Skeletal muscle tissue (tissue), 4 donors: ENCODE measurements around the gene RNF150. TPM values are rescaled to one million over a fixed set of nuclear protein-coding genes. Genes with fewer than 3 reads are reported as not detected.
"Not testable (repeated sequence)": the region's sequence is repeated elsewhere in the genome, so short reads cannot be mapped to it uniquely, and the experiment has no call there.

Experiments used
- H3K27ac ChIP-seq: one replicate; pipeline ENCODE4 v1.7.0; 2013; ENCODE audit warnings: mild to moderate bottlenecking, low read depth, low read length, inconsistent platforms
- H3K27me3 ChIP-seq, 3 donors: one replicate each; pipeline ENCODE4 v1.7.0; 2013; ENCODE audit warnings: low read length in 3 of 3; ENCODE audit not compliant: control insufficient read depth in 3 of 3, insufficient read depth in 3 of 3
- H3K36me3 ChIP-seq, 3 donors: one replicate each; pipeline ENCODE4 v1.7.0; 2013; ENCODE audit warnings: low read length in 3 of 3; ENCODE audit not compliant: control insufficient read depth in 3 of 3, insufficient read depth in 3 of 3
- H3K4me1 ChIP-seq, 3 donors: one replicate each; pipeline ENCODE4 v1.7.0; 2013; ENCODE audit warnings: low read length in 3 of 3, mild to moderate bottlenecking in 3 of 3; ENCODE audit not compliant: control insufficient read depth in 3 of 3, insufficient read depth in 3 of 3
- H3K4me3 ChIP-seq, 3 donors: one replicate each; pipeline ENCODE4 v1.7.0; 2013; ENCODE audit warnings: low read length in 3 of 3
- H3K9ac ChIP-seq, 3 donors: one replicate each; pipeline ENCODE4 v1.7.0; 2013; ENCODE audit warnings: low read length in 3 of 3, mild to moderate bottlenecking in 3 of 3, moderate library complexity in 2 of 3, low read depth in 1 of 3
- H3K9me3 ChIP-seq, 3 donors: one replicate each; pipeline ENCODE4 v1.7.0; 2013; ENCODE audit warnings: low read length in 3 of 3; ENCODE audit not compliant: control insufficient read depth in 3 of 3
- total RNA-seq: library from RNA; depleted of rRNA; stranded (reverse); fragments of >200 nt; gene quantifications from one replicate; pipeline ENCODE4 v1.2.3, GENCODE V29; 2014
- donor health status: Osteomylitis.

The RNF150 gene
- total RNA-seq, 1 donor from 2014 or later = 36.5 TPM

DNA sequence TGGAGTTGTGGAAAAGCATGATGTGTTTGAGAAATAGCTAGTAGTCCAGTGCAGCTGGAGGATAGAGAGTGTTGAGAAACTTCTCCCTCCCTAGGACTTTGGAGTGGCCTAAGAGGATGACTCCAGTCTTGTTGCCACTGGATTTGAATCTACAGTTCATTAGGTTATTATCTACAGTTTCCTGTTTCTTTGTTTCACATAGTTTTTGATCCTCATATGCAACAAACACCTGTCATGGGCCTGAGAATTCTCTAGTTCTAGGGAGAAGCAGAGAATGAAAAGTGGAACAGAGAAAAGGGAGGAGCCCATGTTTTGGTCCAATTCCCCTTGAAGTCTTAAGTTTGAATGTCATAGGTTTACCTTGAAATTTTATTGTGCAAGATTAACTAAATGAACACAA is 303.4 kb downstream of the RNF150 start:
- Histone ChIP-seq H3K9me3 (no peaks in the 10 kb centered on the region), H3K27me3 (no peaks in the 10 kb centered on the region), H3K36me3 (no peaks in the 10 kb centered on the region), H3K4me3 (no peak overlapping the region), H3K4me1 (no peaks in the 10 kb centered on the region), H3K27ac (no peak overlapping the region), H3K9ac (no peak overlapping the region)

DNA sequence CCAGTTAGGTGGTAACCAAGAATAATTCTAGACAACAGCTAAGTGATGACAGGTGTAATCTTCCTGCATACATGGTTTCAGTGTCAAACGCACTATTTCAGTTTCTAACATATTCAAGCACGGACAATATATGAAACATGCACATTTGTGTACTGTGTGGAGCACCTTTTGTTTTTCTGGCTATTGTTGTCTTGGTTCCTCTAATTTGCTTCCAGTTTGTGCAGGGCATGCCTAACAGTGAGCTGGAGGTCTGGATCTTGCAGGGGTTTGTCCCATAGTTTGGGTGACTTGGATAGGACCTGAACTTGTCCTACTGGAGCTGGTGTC is 306.6 kb downstream of the RNF150 start:
- Histone ChIP-seq H3K27ac (no peak overlapping the region), H3K4me3 (no peak overlapping the region), H3K27me3 (no peaks in the 10 kb centered on the region), H3K9me3 (no peaks in the 10 kb centered on the region), H3K36me3 (no peaks in the 10 kb centered on the region), H3K4me1 (no peaks in the 10 kb centered on the region), H3K9ac (no peak overlapping the region)

DNA sequence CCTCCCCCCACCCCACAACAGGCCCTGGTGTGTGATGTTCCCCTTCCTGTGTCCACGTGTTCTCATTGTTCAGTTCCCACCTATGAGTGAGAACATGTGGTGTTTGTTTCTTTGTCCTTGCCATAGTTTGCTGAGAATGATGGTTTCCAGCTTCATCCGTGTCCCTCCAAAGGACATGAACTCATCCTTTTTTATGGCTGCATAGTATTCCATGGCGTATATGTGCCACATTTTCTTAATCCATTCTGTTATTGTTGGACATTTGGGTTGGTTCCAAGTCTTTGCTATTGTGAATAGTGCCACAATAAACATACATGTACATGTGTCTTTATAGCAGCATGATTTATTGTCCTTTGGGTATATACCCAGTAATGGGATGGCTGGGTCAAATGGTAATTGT is 312.7 kb downstream of the RNF150 start:
- not testable (repeated sequence) for H3K4me1 ChIP-seq, H3K36me3 ChIP-seq, H3K9me3 ChIP-seq, H3K4me3 ChIP-seq, H3K9ac ChIP-seq, H3K27ac ChIP-seq, H3K27me3 ChIP-seq

DNA sequence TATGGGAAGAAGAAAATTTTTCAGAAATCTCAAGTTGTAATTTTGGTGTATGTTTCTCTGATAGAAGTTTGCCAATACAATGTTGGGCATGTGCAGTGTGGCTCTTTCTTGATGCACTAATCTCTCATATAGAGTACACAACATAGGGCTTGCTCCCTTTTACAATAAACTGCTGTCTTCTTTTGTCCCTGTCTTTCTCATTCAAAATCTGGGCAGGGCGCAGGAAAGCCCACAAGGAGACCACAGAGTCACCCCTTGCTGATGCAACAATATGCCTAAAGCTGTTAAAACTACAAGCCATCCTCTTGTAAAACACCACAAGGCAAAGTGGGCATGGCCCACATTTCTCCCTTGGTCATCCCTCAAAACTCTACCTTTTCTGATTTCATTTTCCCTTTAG is 313.7 kb downstream of the RNF150 start:
- Histone ChIP-seq H3K27ac (no peak overlapping the region), H3K9ac (no peak overlapping the region), H3K36me3 (no peaks in the 10 kb centered on the region), H3K9me3 (no peaks in the 10 kb centered on the region), H3K4me1 (no peaks in the 10 kb centered on the region), H3K27me3 (no peaks in the 10 kb centered on the region), H3K4me3 (no peak overlapping the region)

DNA sequence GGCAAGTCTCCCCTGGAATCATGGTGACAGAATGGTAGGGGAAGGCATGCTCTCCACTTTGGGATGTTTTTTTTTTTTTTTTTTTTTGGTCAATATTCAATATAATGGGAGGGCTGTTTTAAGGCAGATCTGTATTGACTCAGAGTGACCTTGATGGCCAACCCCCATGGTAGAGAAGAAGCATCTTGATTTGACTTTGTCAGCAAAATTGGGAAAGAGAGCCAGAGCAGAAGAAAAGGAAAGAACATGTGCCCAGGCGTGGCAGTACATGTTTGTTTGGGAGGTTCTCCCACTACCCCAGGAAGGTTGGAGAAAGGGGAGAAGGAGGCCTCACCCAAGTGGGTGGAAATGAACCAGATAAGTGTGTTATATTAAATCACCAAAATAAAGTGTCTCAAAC is 314.8 kb downstream of the RNF150 start:
- Histone ChIP-seq H3K4me3 (no peak overlapping the region), H3K27me3 (no peaks in the 10 kb centered on the region), H3K9me3 (no peaks in the 10 kb centered on the region), H3K4me1 (no peaks in the 10 kb centered on the region), H3K27ac (no peak overlapping the region), H3K36me3 (no peaks in the 10 kb centered on the region), H3K9ac (no peak overlapping the region)

DNA sequence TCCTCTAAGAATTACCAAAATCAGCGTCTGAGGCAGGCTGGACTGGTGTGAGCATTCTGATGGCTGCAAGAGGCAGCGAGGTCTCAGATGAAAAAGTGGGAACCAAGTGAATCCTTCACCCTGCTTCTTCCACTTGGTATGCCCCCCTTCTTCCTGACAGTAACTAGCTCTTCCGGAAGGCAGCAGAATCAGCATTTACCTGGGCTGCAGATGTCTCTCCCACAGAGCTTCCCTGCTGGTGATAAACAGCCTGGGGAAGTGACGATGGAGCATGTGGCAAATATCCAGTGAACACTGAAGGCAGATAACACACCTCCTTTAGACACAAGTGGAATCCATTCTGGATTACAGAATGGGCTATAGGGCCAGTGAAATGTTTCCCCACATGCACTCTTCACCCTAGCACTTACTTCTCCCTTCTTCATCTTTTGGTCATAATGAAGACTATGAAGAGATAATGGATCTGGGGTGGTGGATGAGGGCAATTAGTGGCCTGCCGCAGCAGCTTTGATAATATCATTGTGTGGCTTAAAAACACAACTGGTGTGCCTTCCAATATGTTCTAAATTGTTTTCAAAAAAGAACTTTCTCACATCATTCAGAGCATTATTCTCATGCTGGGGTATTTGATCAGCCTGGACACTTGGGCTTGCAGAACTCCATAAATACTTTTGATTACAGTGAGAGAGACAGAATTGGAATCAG is 316.3 kb downstream of the RNF150 start:
- Histone ChIP-seq H3K9me3 (no peaks in the 10 kb centered on the region), H3K4me1 (no peaks in the 10 kb centered on the region), H3K27me3 (no peaks in the 10 kb centered on the region), H3K27ac (no peak overlapping the region), H3K9ac (no peak overlapping the region), H3K4me3 (no peak overlapping the region), H3K36me3 (no peaks in the 10 kb centered on the region)

DNA sequence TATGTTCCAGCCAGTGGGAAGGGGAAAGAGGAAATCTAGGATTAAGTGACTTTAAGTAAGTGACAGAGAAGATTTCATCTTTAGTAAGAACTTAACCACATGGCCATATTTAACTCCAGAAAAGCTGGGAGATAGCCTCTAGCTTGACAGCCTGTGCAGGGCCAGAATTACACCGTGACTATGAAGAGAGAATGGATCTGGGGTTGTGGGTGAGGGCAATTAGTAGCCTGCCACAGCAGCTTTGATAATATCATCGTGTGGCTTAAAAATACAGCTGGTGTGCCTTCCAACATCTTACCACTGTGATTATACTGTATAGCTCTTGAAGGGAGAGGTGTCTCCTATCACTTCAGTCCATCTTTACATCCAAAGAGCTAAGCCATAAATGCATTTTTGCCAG is 319.5 kb downstream of the RNF150 start:
- H3K9me3 ChIP-seq = no peaks in the 10 kb centered on the region
- no peak overlapping the region for H3K27ac ChIP-seq
- H3K36me3 ChIP-seq = no peaks in the 10 kb centered on the region
- H3K9ac ChIP-seq = no peak overlapping the region
- no peaks in the 10 kb centered on the region for H3K4me1 ChIP-seq
- peaks cover 0 to 2% (median 0%) of the 10 kb centered on the region in 3 donors for H3K27me3 ChIP-seq
- no peak overlapping the region for H3K4me3 ChIP-seq

DNA sequence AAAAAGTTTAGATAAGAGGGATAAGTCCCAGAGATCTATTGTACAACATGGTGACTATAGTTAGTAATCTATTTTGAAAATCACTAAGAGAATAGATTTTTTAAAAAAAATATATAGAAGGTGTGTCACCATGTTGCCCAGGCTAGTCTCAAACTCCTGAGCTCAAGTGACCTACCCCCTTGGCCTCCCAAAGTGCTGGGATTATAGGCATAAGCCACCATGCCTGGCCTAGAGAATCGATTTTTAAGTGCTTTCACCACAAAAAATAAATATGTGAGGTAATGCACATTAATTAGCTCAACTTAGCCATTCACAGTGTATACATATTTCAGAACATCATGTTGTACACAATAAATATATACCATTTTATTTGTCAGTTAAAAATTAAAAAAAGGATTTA is 320.4 kb downstream of the RNF150 start:
- H3K9ac ChIP-seq = no peak overlapping the region
- no peaks in the 10 kb centered on the region for H3K9me3 ChIP-seq
- H3K36me3 ChIP-seq = no peaks in the 10 kb centered on the region
- no peak overlapping the region for H3K27ac ChIP-seq
- H3K27me3 ChIP-seq = peaks cover 0 to 2% (median 0%) of the 10 kb centered on the region in 3 donors
- no peak overlapping the region for H3K4me3 ChIP-seq
- no peaks in the 10 kb centered on the region for H3K4me1 ChIP-seq

DNA sequence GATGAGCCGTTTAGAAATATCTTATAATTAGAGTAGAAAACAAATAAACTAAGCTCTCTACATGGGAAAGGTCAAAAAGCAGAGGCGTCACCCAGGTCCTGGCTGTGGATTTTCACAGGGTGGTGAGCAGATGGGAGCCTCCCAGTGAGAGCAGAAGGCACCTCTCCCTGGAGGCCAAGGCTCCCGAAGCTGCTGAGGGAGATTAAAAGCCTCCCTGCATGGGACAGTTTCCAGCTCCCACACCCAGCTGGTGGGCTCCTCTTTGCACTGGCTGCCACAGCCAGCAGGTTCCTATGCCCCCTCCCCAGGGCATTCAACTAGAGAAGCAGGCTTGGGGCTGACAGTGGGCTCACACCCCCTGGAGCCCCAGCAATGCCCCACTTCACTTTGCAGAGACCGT is 321.8 kb downstream of the RNF150 start:
- no peaks in the 10 kb centered on the region for H3K9me3 ChIP-seq
- H3K4me3 ChIP-seq = no peak overlapping the region
- no peak overlapping the region for H3K27ac ChIP-seq
- H3K4me1 ChIP-seq = peaks cover 0 to 3% (median 0%) of the 10 kb centered on the region in 3 donors
- no peaks in the 10 kb centered on the region for H3K36me3 ChIP-seq
- peaks cover 0 to 5% (median 0%) of the 10 kb centered on the region in 3 donors for H3K27me3 ChIP-seq
- H3K9ac ChIP-seq = no peak overlapping the region

DNA sequence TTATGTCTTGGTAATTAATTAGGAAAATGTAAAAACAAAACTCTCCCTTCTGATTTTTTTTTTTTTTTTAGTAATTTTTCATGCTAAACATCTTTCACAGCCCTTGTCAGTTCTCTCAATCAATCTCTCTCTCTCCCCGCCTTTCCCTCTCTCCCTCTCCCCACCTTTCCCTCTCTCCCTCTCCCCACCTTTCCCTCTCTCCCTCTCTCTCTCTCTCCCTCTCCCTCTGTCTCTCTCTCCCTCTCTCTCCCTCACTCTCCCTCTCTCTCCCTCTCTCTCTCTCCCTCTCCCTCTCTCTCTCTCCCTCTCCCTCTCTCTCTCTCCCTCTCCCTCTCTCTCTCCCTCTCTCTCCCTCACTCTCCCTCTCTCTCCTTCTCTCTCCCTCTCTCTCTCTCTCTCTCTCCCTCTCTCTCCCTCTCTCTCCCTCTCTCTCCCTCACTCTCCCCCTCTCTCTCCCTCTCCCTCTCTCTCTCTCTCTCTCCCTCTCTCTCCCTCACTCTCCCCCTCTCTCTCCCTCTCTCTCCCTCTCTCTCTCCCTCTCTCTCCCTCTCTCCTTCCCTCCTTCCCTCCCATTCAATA is 322.6 kb downstream of the RNF150 start:
- H3K27me3 ChIP-seq = not testable (repeated sequence)

More for the DNA sequence above, 322.6 kb downstream of the RNF150 start:
- not testable (repeated sequence) for H3K36me3 ChIP-seq, H3K9ac ChIP-seq, H3K27ac ChIP-seq, H3K4me3 ChIP-seq, H3K9me3 ChIP-seq, H3K4me1 ChIP-seq
